GM12878 (cell line): Measurements from ENCODE around the gene UBR3. TPM values are rescaled to one million over a fixed set of nuclear protein-coding genes. Genes with fewer than 3 reads are reported as not detected.

Source experiments
- ATAC-seq: fragments of 200-7000 bp; cut with Tn5 transposase; 3 replicates; pipeline ENCODE4 v1.9.1; 2020; ENCODE audit warnings: mild to moderate bottlenecking, moderate library complexity
- BruUV-seq: library from RNA; stranded (reverse); fragments of 400-500 nt; replicated peaks from 2 replicates; lab custom pipeline; 2021; lab: Mats Ljungman, UMichigan
- CTCF ChIA-PET: fragments of 300-600 bp; sonication (Branson Sonifier 250); formaldehyde crosslinking; extraction: SDS; loops from one replicate; lab custom pipeline; 2021; ENCODE audit warnings: inconsistent platforms; lab: Yijun Ruan, JAX
- POLR2A ChIA-PET: fragments of 350-600 bp; formaldehyde crosslinking; extraction: SDS; loops from one replicate; lab custom pipeline; 2021; ENCODE audit warnings: inconsistent platforms; lab: Charles Lee
- RAD21 ChIA-PET: fragments of 300-600 bp; sonication (Branson Sonifier 250); formaldehyde crosslinking; loops from one replicate; lab custom pipeline; 2023; ENCODE audit warnings: antibody characterized with exemption; ENCODE audit not compliant: unreplicated experiment; lab: Charles Lee
- SMC1A ChIA-PET: fragments of 300-600 bp; sonication (Branson Sonifier 250); formaldehyde crosslinking; loops from one replicate; lab custom pipeline; 2023; ENCODE audit not compliant: unreplicated experiment, uncharacterized antibody; lab: Charles Lee
- DNase-seq: peaks from one replicate; pipeline ENCODE4 v3.0.0-alpha.2; 2011; ENCODE audit warnings: low read depth, low spot score
- FAIRE-seq: peaks from 3 replicates; lab custom pipeline; 2011; peaks lifted over from hg19 to GRCh38; lab: Jason Lieb, UNC
- H2AFZ ChIP-seq: 2 replicates; pipeline ENCODE4 v1.6.0; 2011; ENCODE audit warnings: low read depth, low read length, control low read depth; ENCODE audit not compliant: control insufficient read depth
- H3K27ac ChIP-seq: 2 replicates; pipeline ENCODE4 v1.5.1; 2011; ENCODE audit warnings: control low read depth; ENCODE audit not compliant: control insufficient read depth, insufficient read depth
- H3K27me3 ChIP-seq, 2 experiments: replicated peaks in 1 of 2; 2 replicates each; pipeline versions ENCODE4 v1.6.0 to v1.6.1; 2011; ENCODE audit warnings: low read length in 1 of 2; ENCODE audit not compliant: control insufficient read depth in 2 of 2, insufficient read depth in 2 of 2
- H3K36me3 ChIP-seq, 2 experiments: 2 replicates each; pipeline ENCODE4 v1.5.1; 2011; ENCODE audit warnings: low read length in 1 of 2; ENCODE audit not compliant: control insufficient read depth in 2 of 2, insufficient read depth in 2 of 2
- H3K4me1 ChIP-seq: 2 replicates; pipeline ENCODE4 v1.6.1; 2011; ENCODE audit warnings: mild to moderate bottlenecking, low read length, moderate library complexity, mixed read lengths; ENCODE audit not compliant: control insufficient read depth, insufficient read depth
- H3K4me2 ChIP-seq: 2 replicates; pipeline ENCODE4 v1.6.0; 2011; ENCODE audit warnings: control low read depth; ENCODE audit not compliant: control insufficient read depth, insufficient read depth
- H3K4me3 ChIP-seq: fragments of 200-600 bp; sonication (generic); 2 replicates; pipeline ENCODE4 v1.5.1; 2016
- H3K79me2 ChIP-seq: 2 replicates; pipeline ENCODE4 v1.6.0; 2011; ENCODE audit warnings: low read length; ENCODE audit not compliant: control insufficient read depth, insufficient read depth
- H3K9ac ChIP-seq: 2 replicates; pipeline ENCODE4 v1.8.0; 2011; ENCODE audit warnings: low read length, control low read depth, mixed read lengths; ENCODE audit not compliant: control insufficient read depth, insufficient read depth
- H3K9me3 ChIP-seq: replicated peaks from 3 replicates; pipeline ENCODE4 v1.5.1; 2011; ENCODE audit warnings: mild to moderate bottlenecking, low read length; ENCODE audit not compliant: control insufficient read depth, insufficient read depth
- H4K20me1 ChIP-seq: 2 replicates; pipeline ENCODE4 v1.6.0; 2011; ENCODE audit not compliant: control insufficient read depth, insufficient read depth
- ASH2L ChIP-seq: fragments of 300-600, 200-600 bp; sonication (generic); IDR thresholded peaks from 2 replicates; pipeline ENCODE4 v1.6.1; 2017; ENCODE audit warnings: low read depth, mild to moderate bottlenecking, borderline replicate concordance
- CBX3 ChIP-seq: fragments of 200-600 bp; sonication (generic); IDR thresholded peaks from 2 replicates; pipeline ENCODE4 v1.6.1; 2016; ENCODE audit warnings: low read depth, borderline replicate concordance
- EP300 ChIP-seq, 2 experiments: fragments of 150-350 bp in 1 of 2; IDR thresholded peaks; 2 replicates each; pipeline ENCODE4 v1.6.1; 2011 to 2012; ENCODE audit warnings: low read depth in 2 of 2, low read length in 2 of 2, borderline replicate concordance in 1 of 2, improper control_type of control experiment in 1 of 2, inconsistent platforms in 1 of 2; ENCODE audit not compliant: control insufficient read depth in 1 of 2
- FOXM1 ChIP-seq: IDR thresholded peaks from 2 replicates; pipeline ENCODE4 v1.6.1; 2012; ENCODE audit warnings: low read depth, mild to moderate bottlenecking, inconsistent platforms, low read length, moderate library complexity
- HDAC2 ChIP-seq: fragments of 200-600 bp; sonication (generic); IDR thresholded peaks from 2 replicates; pipeline ENCODE4 v1.6.1; 2017
- IKZF1 ChIP-seq: fragments of 450-650 bp; conservative IDR thresholded peaks from 2 replicates; pipeline ENCODE4 v1.6.1; 2017; ENCODE audit warnings: antibody characterized with exemption, mild to moderate bottlenecking
- NFYB ChIP-seq: IDR thresholded peaks from 2 replicates; pipeline ENCODE4 v1.6.1; 2011; ENCODE audit warnings: low read depth, mild to moderate bottlenecking, low read length, improper control_type of control experiment, moderate library complexity; ENCODE audit not compliant: insufficient read depth
- NR2C2 ChIP-seq: IDR thresholded peaks from 2 replicates; pipeline ENCODE4 v1.6.1; 2011; ENCODE audit warnings: borderline replicate concordance, low read depth; ENCODE audit not compliant: control insufficient read depth, insufficient read length
- POLR2AphosphoS2 ChIP-seq: IDR thresholded peaks from 2 replicates; pipeline ENCODE4 v1.6.1; 2011; ENCODE audit warnings: low read depth, mild to moderate bottlenecking, low read length, improper control_type of control experiment, moderate library complexity
- RBBP5 ChIP-seq: fragments of 200-600 bp; sonication (generic); conservative IDR thresholded peaks from 2 replicates; pipeline ENCODE4 v1.6.1; 2016
- RCOR1 ChIP-seq: conservative IDR thresholded peaks from 2 replicates; pipeline ENCODE4 v1.6.1; 2012; ENCODE audit warnings: low read depth, low read length, improper control_type of control experiment
- RFX5 ChIP-seq: IDR thresholded peaks from 2 replicates; pipeline ENCODE4 v1.6.1; 2011; ENCODE audit warnings: low read depth, low read length, improper control_type of control experiment
- RUNX3 ChIP-seq: IDR thresholded peaks from 2 replicates; pipeline ENCODE4 v1.6.1; 2012; ENCODE audit warnings: low read length, inconsistent platforms
- SIX5 ChIP-seq: IDR thresholded peaks from 2 replicates; pipeline ENCODE4 v1.6.1; 2011; ENCODE audit warnings: mild to moderate bottlenecking, low read depth, low read length, moderate library complexity; ENCODE audit not compliant: severe bottlenecking
- USF1 ChIP-seq: IDR thresholded peaks from 2 replicates; pipeline ENCODE4 v1.6.1; 2011; ENCODE audit warnings: borderline replicate concordance, low read depth, mild to moderate bottlenecking, moderate library complexity, mixed read lengths, low read length; ENCODE audit not compliant: insufficient read depth; ENCODE audit errors: extremely low read length
- WRNIP1 ChIP-seq: IDR thresholded peaks from 2 replicates; pipeline ENCODE4 v1.6.1; 2011; ENCODE audit warnings: low read depth, low read length, improper control_type of control experiment, borderline replicate concordance
- ZBED1 ChIP-seq: IDR thresholded peaks from 2 replicates; pipeline ENCODE4 v1.6.1; 2016; ENCODE audit warnings: borderline replicate concordance
- WGBS: methylation state at CpG from one replicate; pipeline ENCODE4 v1.1.6; 2016; ENCODE audit warnings: low lambda C conversion rate; ENCODE audit not compliant: insufficient replicate concordance, insufficient coverage; ENCODE audit errors: missing lambda C conversion rate; 5-methylcytosine and 5-hydroxymethylcytosine counted together
- in situ Hi-C: fragments of 300-500 bp; cut with MboI; formaldehyde crosslinking; loops from 9 replicates; pipeline ENCODE4 v1.14.3; 2018; ENCODE audit warnings: mixed read lengths
- intact Hi-C: fragments of 100-400 bp; cut with micrococcal nuclease; formaldehyde crosslinking; loops from one replicate; pipeline ENCODE4 v1.14.2; 2022; ENCODE audit not compliant: unreplicated experiment
- polyA plus RNA-seq, 11 experiments: library from polyadenylated mRNA; depleted of rRNA in 4 of 11; unstranded in 6 of 11; stranded (reverse) in 5 of 11; fragments of >200 nt; fragmentation: Nextera tagmentation in 4 of 11; fragmentation: Illumina TruSeq in 1 of 11; extraction: Ambion mirVana in 4 of 11; extraction: Trizol in 1 of 11; gene quantifications; 1 replicate in 1 of 11; 2 replicates in 10 of 11; pipeline versions ENCODE4 v1.2.1 to v1.2.3, GENCODE V29; 2011 to 2016; ENCODE audit warnings: inconsistent platforms in 2 of 11, missing spikeins in 2 of 11, low read depth in 1 of 11
- total RNA-seq, 4 experiments: library from RNA; depleted of rRNA in 3 of 4; stranded (reverse); fragments of >200 nt in 3 of 4; fragmentation: Illumina TruSeq in 1 of 4; extraction: Trizol in 1 of 4; gene quantifications; 2 replicates each; pipeline versions ENCODE4 v1.2.1 to v1.2.3, GENCODE V29; 2013 to 2021
- TF ChIP-seq, protein P1 (sequence below): fragments of 450-650 bp; IDR thresholded peaks from 2 replicates; pipeline ENCODE4 v1.6.1; 2017; ENCODE audit warnings: low read depth, mild to moderate bottlenecking, moderate library complexity
- TF ChIP-seq, protein P2 (sequence below): fragments of 450-650 bp; IDR thresholded peaks from 2 replicates; pipeline ENCODE4 v1.6.1; 2018; ENCODE audit warnings: borderline replicate concordance, mild to moderate bottlenecking; ENCODE audit not compliant: partially characterized antibody

The UBR3 gene
- total and polyA plus RNA-seq, 10 of the 15 experiments (the other 5 are each of a cell fraction or from before 2014, with no cell fraction given) = 3.8 to 22.9 (median 11.2) TPM

- 100% methylated on average over 2 of the region's 2 CpGs for WGBS
- SMC1A ChIA-PET = no interaction called here
- Histone ChIP-seq H3K27me3 (no peaks in the 10 kb centered on the region), H3K4me1 (no peaks in the 10 kb centered on the region), H3K79me2 (no peaks in the 10 kb centered on the region), H4K20me1 (no peaks in the 10 kb centered on the region), H3K4me2 (no peak overlapping the region), H3K36me3 (no peaks in the 10 kb centered on the region), H3K27ac (no peak overlapping the region), H2AFZ (no peak overlapping the region), H3K9me3 (no peaks in the 10 kb centered on the region), H3K9ac (no peak overlapping the region), H3K4me3 (no peak overlapping the region)
- BruUV-seq = no TSS peak
- intact Hi-C loops = no loop called here
- no peak for ATAC-seq
- CTCF ChIA-PET = interaction anchor here (1.0 to 1.1 kb wide), 3 partner anchors 24 to 258 kb away, joined by 3 to 4 read pairs (median 3); no protein-coding TSS in a partner anchor
- TF ChIP-seq USF1 (no peak), RUNX3 (no peak), RCOR1 (no peak), CBX3 (no peak), WRNIP1 (no peak), IKZF1 (no peak), FOXM1 (no peak), EP300 (IDR thresholded peaks at IDR 0.05; ENCODE audit: borderline replicate concordance in 1 of 2, control insufficient read depth in 1 of 2, low read depth in 2 of 2, low read length in 2 of 2) (no peak), NFYB (no peak), ASH2L (no peak), ZBED1 (no peak), RBBP5 (no peak), HDAC2 (no peak), NR2C2 (no peak), SIX5 (no peak), POLR2AphosphoS2 (no peak), RFX5 (no peak)
- TF ChIP-seq, protein P1, sequence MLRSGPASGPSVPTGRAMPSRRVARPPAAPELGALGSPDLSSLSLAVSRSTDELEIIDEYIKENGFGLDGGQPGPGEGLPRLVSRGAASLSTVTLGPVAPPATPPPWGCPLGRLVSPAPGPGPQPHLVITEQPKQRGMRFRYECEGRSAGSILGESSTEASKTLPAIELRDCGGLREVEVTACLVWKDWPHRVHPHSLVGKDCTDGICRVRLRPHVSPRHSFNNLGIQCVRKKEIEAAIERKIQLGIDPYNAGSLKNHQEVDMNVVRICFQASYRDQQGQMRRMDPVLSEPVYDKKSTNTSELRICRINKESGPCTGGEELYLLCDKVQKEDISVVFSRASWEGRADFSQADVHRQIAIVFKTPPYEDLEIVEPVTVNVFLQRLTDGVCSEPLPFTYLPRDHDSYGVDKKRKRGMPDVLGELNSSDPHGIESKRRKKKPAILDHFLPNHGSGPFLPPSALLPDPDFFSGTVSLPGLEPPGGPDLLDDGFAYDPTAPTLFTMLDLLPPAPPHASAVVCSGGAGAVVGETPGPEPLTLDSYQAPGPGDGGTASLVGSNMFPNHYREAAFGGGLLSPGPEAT = no peak
- TF ChIP-seq, protein P2, sequence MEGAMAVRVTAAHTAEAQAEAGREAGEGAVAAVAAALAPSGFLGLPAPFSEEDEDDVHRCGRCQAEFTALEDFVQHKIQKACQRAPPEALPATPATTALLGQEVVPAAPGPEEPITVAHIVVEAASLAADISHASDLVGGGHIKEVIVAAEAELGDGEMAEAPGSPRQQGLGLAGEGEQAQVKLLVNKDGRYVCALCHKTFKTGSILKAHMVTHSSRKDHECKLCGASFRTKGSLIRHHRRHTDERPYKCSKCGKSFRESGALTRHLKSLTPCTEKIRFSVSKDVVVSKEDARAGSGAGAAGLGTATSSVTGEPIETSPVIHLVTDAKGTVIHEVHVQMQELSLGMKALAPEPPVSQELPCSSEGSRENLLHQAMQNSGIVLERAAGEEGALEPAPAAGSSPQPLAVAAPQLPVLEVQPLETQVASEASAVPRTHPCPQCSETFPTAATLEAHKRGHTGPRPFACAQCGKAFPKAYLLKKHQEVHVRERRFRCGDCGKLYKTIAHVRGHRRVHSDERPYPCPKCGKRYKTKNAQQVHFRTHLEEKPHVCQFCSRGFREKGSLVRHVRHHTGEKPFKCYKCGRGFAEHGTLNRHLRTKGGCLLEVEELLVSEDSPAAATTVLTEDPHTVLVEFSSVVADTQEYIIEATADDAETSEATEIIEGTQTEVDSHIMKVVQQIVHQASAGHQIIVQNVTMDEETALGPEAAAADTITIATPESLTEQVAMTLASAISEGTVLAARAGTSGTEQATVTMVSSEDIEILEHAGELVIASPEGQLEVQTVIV = no peak
- POLR2A ChIA-PET = no interaction called here
- in situ Hi-C loops = no loop called here
- no peak for FAIRE-seq
- no peak for DNase-seq
- RAD21 ChIA-PET = interaction anchor here (0.8 kb wide), 1 partner anchor 264 kb away, joined by 3 read pairs; no protein-coding TSS in a partner anchor
These were observed 137.5 kb downstream of the UBR3 start for GRCh38 chr2:169964740-169965139.
